Gastrocnemius medialis (tissue), 4 donors: Measurements from ENCODE around the gene FCGR1A.
"Not testable (repeated sequence)": the region's sequence is repeated elsewhere in the genome, so short reads cannot be mapped to it uniquely, and the experiment has no call there.

Experiments
- POLR2A ChIP-seq, 2 donors: fragments of 450-650 bp; IDR thresholded peaks; one replicate each; pipeline ENCODE4 v1.6.1; 2017; ENCODE audit warnings: antibody characterized with exemption in 2 of 2, mild to moderate bottlenecking in 2 of 2, moderate library complexity in 2 of 2
- TF ChIP-seq, protein P1 (sequence below), 5 experiments: fragments of 450-650 bp in 3 of 5; fragments of 200-600 bp in 2 of 5; sonication (generic) in 2 of 5; IDR thresholded peaks in 4 of 5; conservative IDR thresholded peaks in 1 of 5; 1 replicate in 4 of 5; 2 replicates in 1 of 5; pipeline ENCODE4 v1.5.1; 2016 to 2019; ENCODE audit warnings: antibody characterized with exemption in 5 of 5, mild to moderate bottlenecking in 3 of 5, moderate library complexity in 3 of 5

DNA sequence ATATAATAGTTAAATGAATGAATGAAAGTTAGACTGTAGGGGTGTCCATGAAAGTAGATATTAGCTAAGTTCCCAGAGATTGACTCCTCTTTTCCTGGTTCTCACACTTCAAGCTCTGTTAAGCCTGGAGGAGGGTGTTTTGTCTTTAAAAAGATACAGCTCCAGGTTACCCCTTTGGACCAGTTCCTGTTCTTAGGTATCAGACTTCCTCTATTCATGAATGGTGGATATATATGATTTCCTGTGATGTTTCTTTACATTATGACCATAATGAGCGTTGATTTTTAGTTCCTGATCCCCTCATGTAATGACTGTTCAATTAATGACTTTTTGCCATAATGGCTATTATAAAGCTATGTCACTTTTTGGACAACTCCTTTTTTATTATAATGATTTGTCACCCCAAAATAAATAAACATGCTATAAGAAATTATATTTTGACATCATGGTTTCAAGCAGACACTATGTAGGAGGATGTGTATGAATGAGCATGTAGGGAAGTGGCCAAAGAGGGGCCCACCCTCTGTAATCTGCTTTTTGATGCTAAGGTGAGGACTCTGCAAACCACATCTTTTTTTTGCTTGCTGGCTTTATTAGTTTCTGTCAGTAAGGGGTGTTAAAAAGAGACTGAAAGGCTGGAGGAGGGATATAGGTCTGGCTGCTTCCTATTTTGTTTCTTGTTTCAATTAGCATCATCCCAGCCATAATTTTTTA lies 18.2 kb upstream of the FCGR1A start:
- TF ChIP-seq, protein P1, sequence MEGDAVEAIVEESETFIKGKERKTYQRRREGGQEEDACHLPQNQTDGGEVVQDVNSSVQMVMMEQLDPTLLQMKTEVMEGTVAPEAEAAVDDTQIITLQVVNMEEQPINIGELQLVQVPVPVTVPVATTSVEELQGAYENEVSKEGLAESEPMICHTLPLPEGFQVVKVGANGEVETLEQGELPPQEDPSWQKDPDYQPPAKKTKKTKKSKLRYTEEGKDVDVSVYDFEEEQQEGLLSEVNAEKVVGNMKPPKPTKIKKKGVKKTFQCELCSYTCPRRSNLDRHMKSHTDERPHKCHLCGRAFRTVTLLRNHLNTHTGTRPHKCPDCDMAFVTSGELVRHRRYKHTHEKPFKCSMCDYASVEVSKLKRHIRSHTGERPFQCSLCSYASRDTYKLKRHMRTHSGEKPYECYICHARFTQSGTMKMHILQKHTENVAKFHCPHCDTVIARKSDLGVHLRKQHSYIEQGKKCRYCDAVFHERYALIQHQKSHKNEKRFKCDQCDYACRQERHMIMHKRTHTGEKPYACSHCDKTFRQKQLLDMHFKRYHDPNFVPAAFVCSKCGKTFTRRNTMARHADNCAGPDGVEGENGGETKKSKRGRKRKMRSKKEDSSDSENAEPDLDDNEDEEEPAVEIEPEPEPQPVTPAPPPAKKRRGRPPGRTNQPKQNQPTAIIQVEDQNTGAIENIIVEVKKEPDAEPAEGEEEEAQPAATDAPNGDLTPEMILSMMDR (IDR thresholded peaks at IDR 0.05 in 4 of 5, conservative IDR thresholded peaks at IDR 0.05 in 1 of 5), result not testable (repeated sequence)
- not testable (repeated sequence) for TF ChIP-seq POLR2A (IDR thresholded peaks at IDR 0.05)
